Nephron (organoid): ENCODE data around the gene GNG8.

Experiments
- H3K27ac Mint-ChIP-seq, 3 experiments: 2 replicates each; pipeline ENCODE4 v1.8.0; 2020; ENCODE audit warnings: mixed read lengths in 3 of 3, mild to moderate bottlenecking in 2 of 3, moderate library complexity in 1 of 3
- H3K27me3 Mint-ChIP-seq: 2 replicates; pipeline ENCODE4 v1.8.0; 2021; ENCODE audit warnings: low read depth, mild to moderate bottlenecking, moderate library complexity, mixed read lengths
- H3K36me3 Mint-ChIP-seq: 2 replicates; pipeline ENCODE4 v1.8.0; 2020; ENCODE audit warnings: low read depth, mixed read lengths
- H3K4me1 Mint-ChIP-seq: 2 replicates; pipeline ENCODE4 v1.8.0; 2020; ENCODE audit warnings: mixed read lengths
- H3K4me3 Mint-ChIP-seq, 3 experiments: 2 replicates each; pipeline ENCODE4 v1.8.0; 2020; ENCODE audit warnings: mild to moderate bottlenecking in 3 of 3, mixed read lengths in 3 of 3, moderate library complexity in 2 of 3
- H3K9me3 Mint-ChIP-seq: 2 replicates; pipeline ENCODE4 v1.8.0; 2020; ENCODE audit warnings: mixed read lengths
- CTCF ChIP-seq, 3 experiments: fragments of 200-600 bp; sonication (generic); IDR thresholded peaks; one replicate each; pipeline ENCODE4 v1.5.0; 2021; ENCODE audit warnings: antibody characterized with exemption in 3 of 3; ENCODE audit not compliant: unreplicated experiment in 3 of 3

GNG8 gene

GRCh38 chr19:46598372-46598917 is 37.6 kb downstream of the GNG8 start:
- peaks cover 25% of the 10 kb centered on the region for H3K9me3 Mint-ChIP-seq
- no peak overlapping the region for H3K4me3 Mint-ChIP-seq

GRCh38 chr19:46596008-46596407 is 40.0 kb downstream of the GNG8 start:
- TF ChIP-seq CTCF (IDR thresholded peaks at IDR 0.05; ENCODE audit: unreplicated experiment in 3 of 3) = no peak

More at GRCh38 chr19:46598372-46598917, 37.6 kb downstream of the GNG8 start:
- Mint-ChIP-seq H3K27me3 (peaks cover 4% of the 10 kb centered on the region), H3K4me1 (peaks cover 16% of the 10 kb centered on the region), H3K27ac (no peak overlapping the region), H3K36me3 (no peaks in the 10 kb centered on the region)
- TF ChIP-seq CTCF (IDR thresholded peaks at IDR 0.05; ENCODE audit: unreplicated experiment in 3 of 3) = no peak

DNA sequence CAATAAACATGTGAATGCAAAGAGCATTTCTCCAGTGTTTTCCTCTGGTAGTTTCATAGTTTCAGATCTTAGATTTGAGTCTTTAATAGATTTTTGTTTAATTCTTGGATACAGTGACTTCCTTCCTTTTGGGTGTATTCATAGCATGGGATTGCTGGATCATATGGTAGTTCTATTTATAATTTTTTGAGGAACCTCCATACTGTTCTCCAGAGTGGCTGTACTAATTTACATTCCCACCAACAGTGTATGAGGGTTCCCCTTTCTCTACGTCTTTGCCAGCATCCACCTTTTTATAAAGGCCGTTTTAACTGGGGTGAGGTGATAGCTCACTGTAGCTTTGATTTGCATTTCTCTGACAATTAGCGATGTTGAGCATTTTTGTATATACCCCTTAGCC is 44.1 kb downstream of the GNG8 start:
- Mint-ChIP-seq H3K4me1 (no peaks in the 10 kb centered on the region), H3K4me3 (no peak overlapping the region), H3K27ac (no peak overlapping the region), H3K36me3 (no peaks in the 10 kb centered on the region), H3K9me3 (peaks cover 7% of the 10 kb centered on the region), H3K27me3 (peaks cover 4% of the 10 kb centered on the region)
- TF ChIP-seq CTCF (IDR thresholded peaks at IDR 0.05; ENCODE audit: unreplicated experiment in 3 of 3) = no peak

More at GRCh38 chr19:46596008-46596407, 40.0 kb downstream of the GNG8 start:
- Mint-ChIP-seq H3K27ac (no peak overlapping the region), H3K27me3 (peaks cover 4% of the 10 kb centered on the region), H3K9me3 (peaks cover 25% of the 10 kb centered on the region), H3K36me3 (no peaks in the 10 kb centered on the region), H3K4me1 (no peaks in the 10 kb centered on the region), H3K4me3 (no peak overlapping the region)

GRCh38 chr19:46591254-46591653 is 44.7 kb downstream of the GNG8 start:
- H3K9me3 Mint-ChIP-seq = peaks cover 7% of the 10 kb centered on the region
- no peak overlapping the region for H3K27ac Mint-ChIP-seq
- H3K27me3 Mint-ChIP-seq = peaks cover 4% of the 10 kb centered on the region
- TF ChIP-seq CTCF (IDR thresholded peaks at IDR 0.05; ENCODE audit: unreplicated experiment in 3 of 3) = no peak
- no peaks in the 10 kb centered on the region for H3K4me1 Mint-ChIP-seq
- H3K4me3 Mint-ChIP-seq = no peak overlapping the region
- no peaks in the 10 kb centered on the region for H3K36me3 Mint-ChIP-seq

DNA sequence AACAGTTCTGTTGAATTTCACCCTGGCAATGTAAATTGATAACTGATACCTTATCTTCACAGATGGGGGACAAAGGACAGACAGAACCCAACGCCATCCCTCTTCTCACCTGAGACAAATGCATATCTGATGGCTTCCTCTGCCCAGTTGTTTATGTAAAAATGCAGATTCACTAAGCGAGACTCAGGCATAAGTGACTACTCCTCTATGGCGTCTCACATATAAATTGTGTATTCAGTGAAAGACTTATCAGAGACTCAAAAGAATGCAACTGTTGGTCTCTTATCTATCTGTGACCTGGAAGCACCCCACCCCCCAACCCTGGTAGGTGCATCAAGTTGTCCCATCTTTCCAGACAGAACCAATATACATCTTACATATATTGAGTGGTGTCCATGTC is 48.1 kb downstream of the GNG8 start:
- no peak for TF ChIP-seq CTCF (IDR thresholded peaks at IDR 0.05; ENCODE audit: unreplicated experiment in 3 of 3)
- H3K27ac Mint-ChIP-seq = no peak overlapping the region
- H3K4me3 Mint-ChIP-seq = no peak overlapping the region
- no peaks in the 10 kb centered on the region for H3K4me1 Mint-ChIP-seq
- no peaks in the 10 kb centered on the region for H3K36me3 Mint-ChIP-seq
- H3K9me3 Mint-ChIP-seq = no peaks in the 10 kb centered on the region
- peaks cover 4% of the 10 kb centered on the region for H3K27me3 Mint-ChIP-seq

- no peak for TF ChIP-seq CTCF (IDR thresholded peaks at IDR 0.05; ENCODE audit: unreplicated experiment in 3 of 3)
- H3K36me3 Mint-ChIP-seq = no peaks in the 10 kb centered on the region
- peaks cover 9% of the 10 kb centered on the region for H3K27me3 Mint-ChIP-seq
- H3K27ac Mint-ChIP-seq = no peak overlapping the region
- no peaks in the 10 kb centered on the region for H3K4me1 Mint-ChIP-seq
- no peak overlapping the region for H3K4me3 Mint-ChIP-seq
- no peaks in the 10 kb centered on the region for H3K9me3 Mint-ChIP-seq
Observed at GRCh38 chr19:46586294-46586693, 49.7 kb downstream of the GNG8 start.
